ENCODE data around the gene ZNF705A. TPM values are rescaled to one million over a fixed set of nuclear protein-coding genes. Genes with fewer than 3 reads are reported as not detected.
A peak's percentile ranks its signal among the peaks of the same experiment; 100 is the strongest.
"Not testable (repeated sequence)": the region's sequence is repeated elsewhere in the genome, so short reads cannot be mapped to it uniquely, and the experiment has no call there.

The ZNF705A gene
- total RNA-seq, 1 donor from 2014 or later, result 0.15 TPM

GRCh38 chr12:8154526-8154925, 2.3 kb upstream of the ZNF705A start:
- ATAC-seq (no peak), DNase-seq (no peak)
- H3K36me3 ChIP-seq, result no peaks in the 10 kb centered on the region
- H3K4me1 ChIP-seq, result no peaks in the 10 kb centered on the region
- H3K4me3 ChIP-seq, result no peak overlapping the region
- no peaks in the 10 kb centered on the region for H3K27me3 ChIP-seq (ENCODE audit: low read depth)
- intact Hi-C loops (cut with DNase I), result no loop called here
- H3K9me3 ChIP-seq, result no peaks in the 10 kb centered on the region
- no peak overlapping the region for H3K27ac ChIP-seq
- no peak for TF ChIP-seq CTCF (IDR thresholded peaks at IDR 0.05)

DNA sequence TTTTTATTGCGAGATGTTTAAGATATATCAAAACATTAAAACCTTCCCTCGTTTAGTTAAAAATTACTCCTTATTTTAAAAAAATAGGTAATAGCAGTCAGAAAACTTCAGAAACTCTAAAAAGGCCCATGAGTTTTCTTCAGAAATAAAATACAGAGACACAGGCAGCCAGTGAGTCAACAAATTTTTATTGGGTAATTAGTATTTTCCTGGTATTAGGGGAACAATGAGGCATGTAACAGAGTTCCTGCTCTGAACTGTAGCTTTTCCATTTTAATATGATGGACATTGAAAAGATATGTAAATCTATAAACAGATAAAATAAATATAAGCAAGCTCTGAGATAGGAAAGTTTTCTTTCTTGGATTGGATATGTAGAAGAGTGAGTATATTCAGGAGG, 399 bp upstream of the ZNF705A start:
- Histone ChIP-seq H3K4me1 (no peaks in the 10 kb centered on the region), H3K9me3 (no peaks in the 10 kb centered on the region), H3K36me3 (no peaks in the 10 kb centered on the region), H3K4me3 (no peak overlapping the region), H3K27ac (peak overlapping the region; percentile 26), H3K27me3 (ENCODE audit: low read depth) (no peaks in the 10 kb centered on the region)
- intact Hi-C loops (cut with DNase I), result no loop called here
- DNase-seq (no peak), ATAC-seq (peak in 1 of 2 donors; percentile 45)
- no peak for TF ChIP-seq CTCF (IDR thresholded peaks at IDR 0.05)

GRCh38 chr12:8157484-8158198, 826 bp downstream of the ZNF705A start:
- Histone ChIP-seq H3K9me3 (no peaks in the 10 kb centered on the region), H3K27me3 (ENCODE audit: low read depth) (no peaks in the 10 kb centered on the region), H3K36me3 (no peaks in the 10 kb centered on the region), H3K4me1 (no peaks in the 10 kb centered on the region), H3K4me3 (no peak overlapping the region), H3K27ac (peak overlapping the region; percentile 13)
- intact Hi-C loops (cut with DNase I), result no loop called here
- TF ChIP-seq CTCF (IDR thresholded peaks at IDR 0.05), result no peak
- ATAC-seq (no peak), DNase-seq (no peak)

- ATAC-seq; DNase-seq; H3K27ac ChIP-seq; H3K4me3 ChIP-seq; H3K36me3 ChIP-seq; intact Hi-C loops (cut with DNase I); H3K27me3 ChIP-seq (ENCODE audit: low read depth); H3K9me3 ChIP-seq; H3K4me1 ChIP-seq: not testable (repeated sequence)
Measured at GRCh38 chr12:8172911-8173310, 16.1 kb downstream of the ZNF705A start.

- peak; percentile 63 for TF ChIP-seq CTCF (IDR thresholded peaks at IDR 0.05)
- intact Hi-C loops (cut with DNase I), result not testable (repeated sequence)
Measured at GRCh38 chr12:8179989-8180585, 23.3 kb downstream of the ZNF705A start.

GRCh38 chr12:8181271-8181670, 24.5 kb downstream of the ZNF705A start:
- H3K9me3 ChIP-seq; ATAC-seq; H3K36me3 ChIP-seq; H3K4me3 ChIP-seq; intact Hi-C loops (cut with DNase I); H3K27me3 ChIP-seq (ENCODE audit: low read depth); DNase-seq; H3K27ac ChIP-seq; H3K4me1 ChIP-seq: not testable (repeated sequence)

More at GRCh38 chr12:8179989-8180585, 23.3 kb downstream of the ZNF705A start:
- H3K36me3 ChIP-seq; H3K9me3 ChIP-seq; H3K27me3 ChIP-seq (ENCODE audit: low read depth); ATAC-seq; H3K4me1 ChIP-seq: not testable (repeated sequence)
- peak; percentile 66 for DNase-seq
- Histone ChIP-seq H3K27ac (peak overlapping the region; percentile 79), H3K4me3 (peak overlapping the region; percentile 72)

DNA sequence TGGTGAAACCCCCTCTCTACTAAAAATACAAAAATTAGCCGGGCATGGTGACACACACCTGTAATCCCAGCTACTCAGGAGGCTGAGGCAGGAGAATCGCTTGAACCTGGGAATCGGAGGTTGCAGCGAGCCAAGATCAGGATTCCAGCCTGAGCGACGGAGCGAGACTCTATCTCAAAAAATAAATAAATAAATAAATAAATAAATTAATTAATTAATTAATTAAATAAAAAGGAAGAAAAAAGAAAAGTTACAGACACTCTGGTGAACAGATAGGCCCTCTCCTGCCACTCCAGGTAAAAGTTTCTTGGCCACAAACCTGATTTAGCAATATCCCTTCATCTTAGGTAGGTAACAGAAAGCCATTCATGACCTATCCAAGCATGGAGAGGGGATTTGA, 26.1 kb downstream of the ZNF705A start:
- H3K27me3 ChIP-seq (ENCODE audit: low read depth); H3K36me3 ChIP-seq; DNase-seq; H3K4me1 ChIP-seq; H3K4me3 ChIP-seq; H3K27ac ChIP-seq; intact Hi-C loops (cut with DNase I); H3K9me3 ChIP-seq; ATAC-seq: not testable (repeated sequence)

DNA sequence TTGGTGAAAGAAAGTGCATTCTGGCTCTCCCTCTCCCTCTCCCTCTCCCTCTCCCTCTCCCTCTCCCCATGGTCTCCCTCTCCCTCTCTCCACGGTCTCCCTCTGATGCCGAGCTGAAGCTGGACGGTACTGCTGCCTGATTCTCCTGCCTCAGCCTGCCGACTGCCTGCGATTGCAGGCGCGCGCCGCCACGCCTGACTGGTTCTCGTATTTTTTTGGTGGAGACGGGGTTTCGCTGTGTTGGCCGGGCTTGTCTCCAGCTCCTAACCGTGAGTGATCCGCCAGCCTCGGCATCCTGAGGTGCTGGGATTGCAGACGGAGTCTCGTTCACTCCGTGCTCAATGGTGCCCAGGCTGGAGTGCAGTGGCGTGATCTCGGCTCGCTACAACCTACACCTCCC, 26.5 kb downstream of the ZNF705A start:
- H3K4me1 ChIP-seq; ATAC-seq; H3K4me3 ChIP-seq; H3K36me3 ChIP-seq; H3K9me3 ChIP-seq; intact Hi-C loops (cut with DNase I); H3K27ac ChIP-seq; H3K27me3 ChIP-seq (ENCODE audit: low read depth); DNase-seq: not testable (repeated sequence)

DNA sequence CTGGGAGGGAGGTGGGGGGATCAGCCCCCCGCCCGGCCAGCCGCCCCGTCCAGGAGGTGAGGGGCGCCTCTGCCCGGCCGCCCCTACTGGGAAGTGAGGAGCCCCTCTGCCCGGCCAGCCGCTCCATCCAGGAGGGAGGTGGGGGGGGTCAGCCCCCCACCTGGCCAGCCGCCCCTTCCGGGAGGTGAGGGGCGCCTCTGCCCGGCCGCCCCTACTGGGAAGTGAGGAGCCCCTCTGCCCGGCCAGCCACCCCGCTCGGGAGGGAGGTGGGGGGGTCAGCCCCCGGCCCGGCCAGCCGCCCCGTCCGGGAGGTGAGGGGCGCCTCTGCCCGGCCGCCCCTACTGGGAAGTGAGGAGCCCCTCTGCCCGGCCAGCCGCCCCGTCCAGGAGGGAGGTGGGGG, 27.4 kb downstream of the ZNF705A start:
- H3K36me3 ChIP-seq; H3K4me1 ChIP-seq; H3K27ac ChIP-seq; intact Hi-C loops (cut with DNase I); ATAC-seq; H3K9me3 ChIP-seq; DNase-seq; H3K4me3 ChIP-seq; H3K27me3 ChIP-seq (ENCODE audit: low read depth): not testable (repeated sequence)

GRCh38 chr12:8188088-8188487, 31.3 kb downstream of the ZNF705A start:
- not testable (repeated sequence) for ATAC-seq, H3K4me1 ChIP-seq, H3K9me3 ChIP-seq

More at GRCh38 chr12:8188088-8188487, 31.3 kb downstream of the ZNF705A start:
- DNase-seq; H3K27me3 ChIP-seq (ENCODE audit: low read depth); intact Hi-C loops (cut with DNase I); H3K4me3 ChIP-seq; H3K36me3 ChIP-seq; H3K27ac ChIP-seq: not testable (repeated sequence)

All from lower lobe of right lung (tissue), 2 donors.